SKM-1 (cell line): Measurements from ENCODE around the gene TTC33.
A peak's percentile ranks its signal among the peaks of the same experiment; 100 is the strongest.

Experiments
- DNase-seq: peaks from one replicate; lab custom pipeline; 2025; ENCODE audit not compliant: unreplicated experiment; lab: John Stamatoyannopoulos, UW

The TTC33 gene

GRCh38 chr5:40547557-40547956, 208.2 kb downstream of the TTC33 start:
- no peak for DNase-seq

- no peak for DNase-seq
These were observed 215.5 kb downstream of the TTC33 start for GRCh38 chr5:40540301-40540700.

DNA sequence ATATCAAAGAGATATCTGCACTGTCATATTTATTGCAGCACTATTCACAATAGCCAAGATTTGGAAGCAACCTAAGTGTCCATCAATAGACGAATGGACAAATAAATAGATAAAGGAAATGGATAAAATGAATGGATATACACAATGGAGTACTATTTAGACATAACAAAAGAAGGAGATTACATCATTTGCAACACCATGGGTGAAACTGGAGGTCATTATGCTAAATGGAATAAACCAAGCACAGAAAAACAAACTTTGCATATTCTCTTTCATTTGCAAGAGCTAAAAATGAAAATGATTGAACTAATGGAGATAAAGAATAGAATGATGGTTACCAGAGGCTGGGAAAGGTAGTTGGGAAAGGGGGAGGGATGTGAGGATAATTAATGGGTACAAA, 231.1 kb downstream of the TTC33 start:
- no peak for DNase-seq

DNA sequence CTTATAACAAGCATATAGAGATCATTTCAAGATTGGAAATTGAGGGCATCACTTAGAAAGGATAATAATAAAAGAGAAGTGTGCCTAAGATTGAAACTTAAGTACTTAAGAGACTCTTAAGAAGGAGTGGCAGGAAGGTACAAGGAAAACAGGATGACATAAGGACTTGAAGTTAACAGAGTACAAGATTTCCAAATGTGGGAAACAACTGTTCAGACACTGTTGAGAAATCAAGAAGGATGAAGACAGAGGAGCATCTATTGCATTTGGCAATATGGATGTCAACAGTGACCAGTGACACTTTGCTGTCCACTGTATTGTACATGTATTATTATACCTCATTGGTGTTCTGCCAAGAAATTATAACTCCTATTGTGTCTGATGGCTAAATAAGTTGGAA, 233.8 kb downstream of the TTC33 start:
- no peak for DNase-seq

DNA sequence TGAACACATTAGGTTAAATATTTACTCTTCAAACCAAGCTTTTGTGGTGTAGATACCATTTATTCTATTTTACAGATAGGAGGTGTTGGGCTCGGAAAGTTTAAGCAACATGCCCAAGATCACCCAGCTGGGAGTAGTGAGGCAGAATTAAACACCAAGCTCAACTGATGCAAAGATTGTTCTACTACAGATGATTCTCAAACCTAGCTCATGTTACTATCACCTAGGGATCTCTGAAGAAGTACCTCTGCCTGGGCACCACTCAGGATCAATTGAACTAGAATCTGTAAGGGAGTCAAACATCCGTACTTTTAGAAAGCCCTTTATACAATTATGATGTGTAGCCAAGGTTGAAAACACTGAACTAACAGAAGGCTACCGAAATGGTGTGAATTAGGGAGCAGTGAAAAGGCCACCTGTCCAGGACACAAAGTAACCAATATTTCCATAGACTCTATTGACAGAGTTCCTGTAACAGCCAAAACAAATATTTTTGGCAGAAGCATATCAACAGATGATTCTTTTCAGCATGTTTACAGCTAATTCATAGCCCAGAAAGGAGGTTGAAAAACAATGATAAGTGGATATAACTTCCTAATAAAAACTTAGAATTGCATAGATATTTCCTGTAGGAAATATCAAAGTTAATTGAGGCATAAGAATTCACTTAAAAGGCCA, 234.5 kb downstream of the TTC33 start:
- DNase-seq, result no peak

DNA sequence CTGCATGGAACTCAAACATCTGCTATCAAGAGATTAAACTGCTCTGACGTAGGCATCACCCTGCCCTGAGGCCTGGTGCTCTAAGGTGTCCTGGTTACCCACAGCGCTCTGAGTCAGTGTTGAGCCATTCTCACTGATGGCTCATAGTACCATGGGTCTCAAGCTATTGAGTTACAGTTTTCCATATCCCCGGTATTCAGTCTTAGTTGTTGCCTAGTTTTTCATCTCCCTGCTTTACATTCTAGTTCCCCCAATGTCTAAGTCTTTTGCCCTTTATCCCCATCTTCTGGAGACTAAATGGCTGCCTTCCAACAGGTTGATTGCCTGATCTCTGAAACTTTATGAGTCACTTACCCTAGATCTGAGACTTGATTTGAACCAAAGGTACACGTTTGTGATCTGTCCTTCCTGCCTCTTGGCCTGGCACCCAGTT, 237.3 kb downstream of the TTC33 start:
- DNase-seq, result no peak

- DNase-seq, result no peak
These were observed 240.3 kb downstream of the TTC33 start for GRCh38 chr5:40515476-40515875.

- DNase-seq, result no peak
These were observed 240.8 kb downstream of the TTC33 start for GRCh38 chr5:40514976-40515375.

DNA sequence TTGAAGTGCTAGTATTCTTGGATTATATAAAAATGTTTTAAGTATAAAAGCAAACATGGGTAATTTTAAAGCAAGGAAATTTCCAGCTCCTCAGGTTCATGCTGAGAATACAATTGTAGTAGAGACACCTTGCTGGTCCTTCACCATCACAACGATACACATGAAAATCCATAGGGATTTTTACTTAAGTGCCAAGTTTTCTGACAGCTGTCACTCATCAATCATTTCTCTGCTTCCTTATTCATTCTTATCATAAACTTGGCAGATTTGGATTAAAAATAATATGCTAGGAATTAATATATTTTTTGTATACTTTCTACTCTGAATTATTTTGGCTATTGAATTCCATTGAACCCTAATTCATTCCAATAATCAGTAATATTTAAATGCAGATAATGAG, 244.0 kb downstream of the TTC33 start:
- no peak for DNase-seq

DNA sequence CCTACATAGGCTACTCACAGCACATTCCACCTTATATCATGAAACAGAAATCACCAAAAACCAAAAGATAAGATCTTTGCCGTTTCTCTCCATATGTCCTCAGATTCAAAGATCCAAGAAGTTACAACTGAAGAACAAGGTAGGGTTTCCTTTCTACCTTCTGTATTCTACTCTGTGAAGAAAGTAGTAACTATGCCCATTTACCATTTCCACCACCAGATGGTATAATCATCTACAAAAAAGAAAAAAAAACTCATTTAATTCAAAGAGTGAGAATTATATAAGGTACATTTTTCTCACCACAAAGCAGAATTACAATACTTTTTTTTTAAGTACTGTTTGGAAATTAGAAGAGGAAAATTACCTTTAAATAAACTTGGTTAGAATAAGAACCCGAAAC, 248.7 kb downstream of the TTC33 start:
- no peak for DNase-seq

GRCh38 chr5:40505031-40505430, 250.7 kb downstream of the TTC33 start:
- DNase-seq, result no peak

DNA sequence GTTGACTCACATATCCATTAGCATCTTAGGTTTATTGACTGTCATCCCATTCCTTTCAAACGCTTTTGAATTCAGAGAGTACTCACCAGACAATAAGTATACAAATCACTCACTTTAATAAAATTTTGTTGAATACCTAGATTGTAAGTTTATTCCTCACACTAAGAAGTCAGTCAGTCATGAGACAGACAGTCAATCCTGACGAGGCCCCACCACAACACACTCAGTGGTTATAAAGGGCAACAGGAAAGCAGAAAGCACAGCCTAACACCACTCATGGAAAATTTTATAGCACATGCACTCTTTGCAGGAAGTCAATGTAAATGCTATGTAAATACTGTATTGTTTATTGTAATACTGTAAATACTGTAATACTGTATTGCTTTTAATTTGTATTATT, 252.3 kb downstream of the TTC33 start:
- no peak for DNase-seq

- DNase-seq, result no peak
These were observed 253.0 kb downstream of the TTC33 start for GRCh38 chr5:40502736-40503135.

DNA sequence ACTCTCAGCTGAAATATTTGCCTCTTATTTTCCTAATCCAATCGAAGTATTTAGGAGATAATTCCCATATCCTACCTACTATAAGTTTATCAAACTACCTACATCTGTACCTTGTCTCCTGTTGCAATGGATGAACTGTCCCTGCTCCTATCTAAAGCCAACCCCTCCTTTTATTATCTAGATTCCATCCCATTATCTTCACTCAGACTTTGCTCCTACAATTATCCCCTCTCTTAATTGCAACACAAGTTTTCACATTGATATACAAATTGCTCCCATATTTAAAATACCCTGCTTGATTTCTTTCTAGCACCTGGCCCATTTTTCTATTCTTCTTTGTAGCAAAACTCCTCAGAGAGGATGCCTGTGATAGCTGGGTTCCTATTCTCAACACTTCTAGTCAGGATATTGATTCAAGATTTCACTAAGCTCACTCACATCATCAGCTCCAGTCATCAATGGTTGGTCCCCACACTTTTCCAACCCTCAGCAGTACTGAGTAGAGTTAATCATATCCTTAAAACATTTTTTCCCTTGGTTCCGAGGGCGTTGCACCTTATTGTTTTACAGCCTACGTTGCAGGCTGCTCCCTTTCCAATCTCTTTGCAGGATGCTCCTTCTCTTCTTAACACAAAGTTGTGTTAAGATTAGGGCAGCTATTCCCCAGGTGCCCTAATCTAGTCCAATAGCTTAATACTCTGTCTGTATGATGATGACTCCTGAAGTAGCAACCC, 253.9 kb downstream of the TTC33 start:
- no peak for DNase-seq

- DNase-seq, result no peak
These were observed 256.1 kb downstream of the TTC33 start for GRCh38 chr5:40499518-40500273.

DNA sequence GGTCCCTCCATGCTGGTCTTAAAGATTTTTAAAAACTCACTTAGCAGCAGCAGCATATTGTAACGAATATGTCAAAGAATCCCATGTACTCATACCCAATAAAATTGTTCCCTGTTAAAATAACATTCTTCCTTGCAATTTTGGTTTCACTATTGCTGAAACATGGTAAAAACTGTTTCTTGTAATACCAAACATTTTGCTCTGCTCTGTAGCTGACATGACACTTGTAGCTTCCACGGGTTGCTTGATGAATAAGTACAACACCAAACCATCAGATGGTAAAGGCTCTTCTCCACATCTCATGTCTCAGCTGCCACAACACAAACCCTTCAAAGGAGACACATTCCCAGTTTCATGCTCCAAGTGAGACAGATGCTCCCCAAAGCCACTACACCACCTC, 256.8 kb downstream of the TTC33 start:
- no peak for DNase-seq

- no peak for DNase-seq
These were observed 258.2 kb downstream of the TTC33 start for GRCh38 chr5:40497573-40497972.

DNA sequence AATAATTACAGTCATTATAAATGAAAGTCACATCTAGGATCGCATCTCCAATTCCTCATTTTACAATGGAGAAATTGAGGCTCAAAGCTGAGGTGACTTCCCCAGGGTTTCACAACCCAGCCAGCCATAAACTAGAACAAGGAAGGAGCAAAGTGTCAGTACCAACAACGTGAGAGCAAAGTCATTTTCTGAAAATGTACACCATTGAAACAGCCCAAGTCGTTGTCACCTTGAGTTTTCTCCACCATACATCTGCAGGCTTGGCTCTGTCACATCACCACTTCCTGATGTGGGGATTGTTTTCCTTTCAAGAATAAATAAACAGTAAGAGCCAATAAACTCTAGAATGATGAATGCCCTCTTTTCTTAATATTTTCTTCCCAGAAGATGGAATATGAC, 260.5 kb downstream of the TTC33 start:
- peak; percentile 17 for DNase-seq

DNA sequence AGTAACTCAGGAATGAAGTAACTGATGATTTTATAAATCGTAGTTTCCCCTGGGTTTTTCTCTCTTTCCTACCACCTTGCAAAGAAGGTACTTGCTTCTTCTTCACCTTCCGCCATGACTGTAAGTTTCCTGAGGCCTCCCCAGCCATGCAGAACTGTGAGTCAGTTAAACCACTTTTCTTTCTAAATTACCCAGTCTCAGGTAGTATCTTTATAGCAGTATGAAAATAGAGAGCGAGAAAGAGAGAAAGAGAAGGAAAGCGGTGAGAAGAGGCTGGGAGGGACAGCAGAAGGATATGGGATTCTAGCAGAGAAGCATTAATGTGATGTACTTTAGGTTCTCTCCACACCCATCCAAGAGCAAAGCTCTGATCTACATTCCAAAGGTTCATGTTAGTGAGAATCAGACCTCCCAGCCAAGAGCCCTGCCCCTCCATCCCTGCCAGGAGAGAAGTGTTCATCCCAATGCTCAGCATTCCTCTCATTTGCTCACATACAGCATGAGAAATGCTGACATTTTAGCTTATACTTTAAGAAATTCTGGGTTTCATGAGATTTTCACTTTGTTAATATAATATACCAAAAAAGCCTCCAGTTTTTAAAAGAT, 261.0 kb downstream of the TTC33 start:
- DNase-seq, result no peak

DNA sequence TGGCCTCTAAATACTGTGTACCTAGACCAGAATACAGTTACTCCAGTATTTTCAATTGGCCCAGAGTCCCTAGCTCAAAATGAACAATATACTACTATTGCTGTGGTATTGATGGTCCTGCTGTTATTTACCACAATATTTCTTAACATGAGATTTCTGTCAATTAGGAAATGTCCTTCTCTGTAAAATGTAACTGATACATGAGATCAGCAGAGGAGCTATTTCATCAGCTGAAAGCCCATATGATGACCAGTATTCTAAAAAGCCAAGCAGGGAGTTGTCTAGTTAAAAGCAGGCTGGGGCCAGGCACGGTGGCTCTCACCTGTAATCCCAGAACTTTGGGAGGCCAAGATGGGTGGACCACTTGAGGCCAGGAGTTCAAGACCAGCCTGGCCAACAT, 263.7 kb downstream of the TTC33 start:
- no peak for DNase-seq

- no peak for DNase-seq
These were observed 264.1 kb downstream of the TTC33 start for GRCh38 chr5:40491644-40492043.
